GM18517 (cell line): ENCODE data around the gene TRIM69.
A peak's percentile ranks its signal among the peaks of the same experiment; 100 is the strongest.
"Not testable (repeated sequence)": the region's sequence is repeated elsewhere in the genome, so short reads cannot be mapped to it uniquely, and the experiment has no call there.

Source experiments
- ATAC-seq: cut with Tn5 transposase; IDR thresholded peaks from one replicate; pipeline ENCODE4 v1.9.1; 2021; ENCODE audit warnings: mild to moderate bottlenecking, moderate library complexity; ENCODE audit not compliant: unreplicated experiment

Gene TRIM69

GRCh38 chr15:44715142-44715796, 21.1 kb upstream of the TRIM69 start:
- no peak for ATAC-seq

- no peak for ATAC-seq
These were observed 20.5 kb upstream of the TRIM69 start for GRCh38 chr15:44715797-44716334.

- ATAC-seq: no peak
These were observed 19.2 kb upstream of the TRIM69 start for GRCh38 chr15:44716983-44717602.

- no peak for ATAC-seq
These were observed 18.0 kb upstream of the TRIM69 start for GRCh38 chr15:44718180-44718926.

- ATAC-seq: no peak
These were observed 17.4 kb upstream of the TRIM69 start for GRCh38 chr15:44718927-44719292.

- ATAC-seq: peak; percentile 55
These were observed 16.9 kb upstream of the TRIM69 start for GRCh38 chr15:44719293-44719999.

GRCh38 chr15:44720000-44720435, 16.3 kb upstream of the TRIM69 start:
- not testable (repeated sequence) for ATAC-seq

GRCh38 chr15:44720460-44721176, 15.7 kb upstream of the TRIM69 start:
- no peak for ATAC-seq

- ATAC-seq: no peak
These were observed 14.3 kb upstream of the TRIM69 start for GRCh38 chr15:44722011-44722410.

GRCh38 chr15:44726136-44726535, 10.2 kb upstream of the TRIM69 start:
- no peak for ATAC-seq

GRCh38 chr15:44726568-44727484, 9.5 kb upstream of the TRIM69 start:
- peak; percentile 36 for ATAC-seq

GRCh38 chr15:44727485-44728231, 8.7 kb upstream of the TRIM69 start:
- no peak for ATAC-seq

GRCh38 chr15:44728232-44728575, 8.1 kb upstream of the TRIM69 start:
- not testable (repeated sequence) for ATAC-seq

- peak; percentile 73 for ATAC-seq
These were observed 7.5 kb upstream of the TRIM69 start for GRCh38 chr15:44728576-44729407.

GRCh38 chr15:44729408-44730127, 6.8 kb upstream of the TRIM69 start:
- ATAC-seq: no peak

- no peak for ATAC-seq
These were observed 1.4 kb upstream of the TRIM69 start for GRCh38 chr15:44734839-44735481.
